Endothelial cell (in vitro differentiated cells): Measurements from ENCODE around the gene GZMB. TPM values are rescaled to one million over a fixed set of nuclear protein-coding genes. Genes with fewer than 3 reads are reported as not detected.
"Not testable (repeated sequence)": the region's sequence is repeated elsewhere in the genome, so short reads cannot be mapped to it uniquely, and the experiment has no call there.

ENCODE experiments used
- DNase-seq: peaks from one replicate; pipeline ENCODE4 v3.0.0; 2021; ENCODE audit warnings: low spot score
- H3K27ac Mint-ChIP-seq: one replicate; pipeline ENCODE4 v1.8.0; 2021; ENCODE audit warnings: mixed read lengths, inconsistent platforms; ENCODE audit not compliant: unreplicated experiment
- H3K27me3 Mint-ChIP-seq: one replicate; pipeline ENCODE4 v1.8.0; 2021; ENCODE audit warnings: mild to moderate bottlenecking, moderate library complexity, mixed read lengths, inconsistent platforms; ENCODE audit not compliant: unreplicated experiment
- H3K36me3 Mint-ChIP-seq: one replicate; pipeline ENCODE4 v1.8.0; 2021; ENCODE audit warnings: mild to moderate bottlenecking, low read depth, mixed read lengths, inconsistent platforms; ENCODE audit not compliant: unreplicated experiment
- H3K4me1 Mint-ChIP-seq: one replicate; pipeline ENCODE4 v1.8.0; 2021; ENCODE audit warnings: mild to moderate bottlenecking, mixed read lengths, inconsistent platforms; ENCODE audit not compliant: unreplicated experiment
- H3K4me3 Mint-ChIP-seq: one replicate; pipeline ENCODE4 v1.8.0; 2021; ENCODE audit warnings: mild to moderate bottlenecking, mixed read lengths, inconsistent platforms; ENCODE audit not compliant: unreplicated experiment
- H3K9me3 Mint-ChIP-seq: one replicate; pipeline ENCODE4 v1.8.0; 2021; ENCODE audit warnings: mixed read lengths, inconsistent platforms; ENCODE audit not compliant: unreplicated experiment
- CTCF ChIP-seq: fragments of 200-600 bp; sonication (generic); IDR thresholded peaks from one replicate; pipeline ENCODE4 v1.5.0; 2021; ENCODE audit warnings: antibody characterized with exemption; ENCODE audit not compliant: unreplicated experiment
- total RNA-seq: library from RNA; stranded (reverse); fragmentation: NEBNext Ultra II Directional; extraction: Animal tissue kit (Norgen Biotek cat#: 25700); gene quantifications from one replicate; pipeline ENCODE4 v1.2.1, GENCODE V29; 2021; ENCODE audit not compliant: unreplicated experiment

GZMB gene
- total RNA-seq, 1 donor from 2014 or later = not detected

GRCh38 chr14:24669651-24670050, 35.7 kb upstream of the GZMB start:
- H3K36me3 Mint-ChIP-seq = no peaks in the 10 kb centered on the region
- no peak for DNase-seq
- no peak overlapping the region for H3K27ac Mint-ChIP-seq
- no peak for TF ChIP-seq CTCF
- no peaks in the 10 kb centered on the region for H3K9me3 Mint-ChIP-seq
- no peaks in the 10 kb centered on the region for H3K27me3 Mint-ChIP-seq
- peaks cover 5% of the 10 kb centered on the region for H3K4me1 Mint-ChIP-seq
- H3K4me3 Mint-ChIP-seq = no peak overlapping the region

- peaks cover 8% of the 10 kb centered on the region for H3K4me1 Mint-ChIP-seq
Observed at GRCh38 chr14:24665440-24665991, 31.5 kb upstream of the GZMB start.

GRCh38 chr14:24664366-24664765, 30.4 kb upstream of the GZMB start:
- H3K4me3 Mint-ChIP-seq = no peak overlapping the region
- no peaks in the 10 kb centered on the region for H3K36me3 Mint-ChIP-seq
- no peaks in the 10 kb centered on the region for H3K9me3 Mint-ChIP-seq
- no peak for DNase-seq
- peaks cover 8% of the 10 kb centered on the region for H3K4me1 Mint-ChIP-seq
- H3K27me3 Mint-ChIP-seq = no peaks in the 10 kb centered on the region
- H3K27ac Mint-ChIP-seq = no peak overlapping the region
- no peak for TF ChIP-seq CTCF

More at GRCh38 chr14:24665440-24665991, 31.5 kb upstream of the GZMB start:
- no peaks in the 10 kb centered on the region for H3K36me3 Mint-ChIP-seq
- H3K27me3 Mint-ChIP-seq = no peaks in the 10 kb centered on the region
- no peak overlapping the region for H3K27ac Mint-ChIP-seq
- H3K4me3 Mint-ChIP-seq = no peak overlapping the region
- no peaks in the 10 kb centered on the region for H3K9me3 Mint-ChIP-seq
- TF ChIP-seq CTCF = no peak
- no peak for DNase-seq

GRCh38 chr14:24662753-24663152, 28.8 kb upstream of the GZMB start:
- Mint-ChIP-seq H3K36me3 (no peaks in the 10 kb centered on the region), H3K9me3 (no peaks in the 10 kb centered on the region), H3K27me3 (no peaks in the 10 kb centered on the region), H3K27ac (no peak overlapping the region), H3K4me3 (no peak overlapping the region), H3K4me1 (peaks cover 8% of the 10 kb centered on the region)
- DNase-seq = no peak
- TF ChIP-seq CTCF = no peak

GRCh38 chr14:24659916-24660570, 26.1 kb upstream of the GZMB start:
- Mint-ChIP-seq H3K4me3 (no peak overlapping the region), H3K27ac (no peak overlapping the region), H3K36me3 (no peaks in the 10 kb centered on the region), H3K9me3 (no peaks in the 10 kb centered on the region), H3K27me3 (no peaks in the 10 kb centered on the region), H3K4me1 (peaks cover 8% of the 10 kb centered on the region)
- TF ChIP-seq CTCF = no peak
- DNase-seq = no peak

GRCh38 chr14:24648361-24648760, 14.4 kb upstream of the GZMB start:
- DNase-seq, H3K4me1 Mint-ChIP-seq, H3K9me3 Mint-ChIP-seq, H3K4me3 Mint-ChIP-seq, H3K27ac Mint-ChIP-seq, H3K27me3 Mint-ChIP-seq, H3K36me3 Mint-ChIP-seq: not testable (repeated sequence)
